Gastroesophageal sphincter (tissue), 4 donors: Measurements from ENCODE around the gene PHRF1. TPM values are rescaled to one million over a fixed set of nuclear protein-coding genes. Genes with fewer than 3 reads are reported as not detected.

Experiments used
- ATAC-seq: fragments of 150-250 bp; one replicate; pipeline ENCODE4 v1.9.1; 2016; ENCODE audit warnings: mild to moderate bottlenecking, moderate library complexity
- H3K27ac ChIP-seq, 4 donors: fragments of 200-600 bp; sonication (generic) in 3 of 4; 1 replicate in 3 of 4; 2 replicates in 1 of 4; pipeline ENCODE4 v1.5.1; 2016 to 2019
- H3K27me3 ChIP-seq: fragments of 200-600 bp; sonication (generic); one replicate; pipeline ENCODE4 v1.5.1; 2019
- H3K36me3 ChIP-seq, 2 donors: fragments of 200-600 bp; sonication (generic); one replicate each; pipeline ENCODE4 v1.5.1; 2019; ENCODE audit warnings: control low read depth in 1 of 2
- H3K4me1 ChIP-seq, 3 donors: fragments of 200-600 bp; sonication (generic); 1 replicate in 2 of 3; 2 replicates in 1 of 3; pipeline ENCODE4 v1.5.1; 2016 to 2019; ENCODE audit warnings: control low read depth in 2 of 3
- H3K4me3 ChIP-seq, 2 donors: fragments of 200-600 bp; sonication (generic); one replicate each; pipeline ENCODE4 v1.5.1; 2019; ENCODE audit warnings: mild to moderate bottlenecking in 1 of 2, moderate library complexity in 1 of 2
- H3K9me3 ChIP-seq, 3 donors: fragments of 200-600 bp; sonication (generic); one replicate each; pipeline ENCODE4 v1.5.1; 2017 to 2019; ENCODE audit warnings: control low read depth in 2 of 3
- CTCF ChIP-seq, 4 experiments: fragments of 200-600 bp in 2 of 4; fragments of 450-650 bp in 2 of 4; sonication (generic) in 1 of 4; IDR thresholded peaks; one replicate each; pipeline ENCODE4 v1.5.1; 2017 to 2019; ENCODE audit warnings: antibody characterized with exemption in 4 of 4, mild to moderate bottlenecking in 2 of 4, moderate library complexity in 2 of 4
- EP300 ChIP-seq: sonication (generic); formaldehyde crosslinking; IDR thresholded peaks from one replicate; pipeline ENCODE4 v1.6.1; 2017; ENCODE audit warnings: antibody characterized with exemption, mild to moderate bottlenecking
- POLR2A ChIP-seq, 2 donors: fragments of 450-650 bp; IDR thresholded peaks; one replicate each; pipeline ENCODE4 v1.6.1; 2017; ENCODE audit warnings: antibody characterized with exemption in 2 of 2, mild to moderate bottlenecking in 2 of 2, moderate library complexity in 1 of 2
- POLR2AphosphoS5 ChIP-seq: sonication (generic); formaldehyde crosslinking; IDR thresholded peaks from one replicate; pipeline ENCODE4 v1.6.1; 2017; ENCODE audit warnings: antibody characterized with exemption
- WGBS, 2 donors: methylation state at CpG; one replicate each; pipeline ENCODE4 v1.1.5; 2018; ENCODE audit warnings: low coverage in 1 of 2; 5-methylcytosine and 5-hydroxymethylcytosine counted together
- total RNA-seq, 4 donors: library from RNA; depleted of rRNA; stranded (reverse); fragments of >200 nt; gene quantifications; one replicate each; pipeline ENCODE4 v1.1.0, GENCODE V29; 2016

Gene PHRF1
- total RNA-seq, 4 donors from 2014 or later: 18.0 to 28.0 (median 25.1) TPM

DNA sequence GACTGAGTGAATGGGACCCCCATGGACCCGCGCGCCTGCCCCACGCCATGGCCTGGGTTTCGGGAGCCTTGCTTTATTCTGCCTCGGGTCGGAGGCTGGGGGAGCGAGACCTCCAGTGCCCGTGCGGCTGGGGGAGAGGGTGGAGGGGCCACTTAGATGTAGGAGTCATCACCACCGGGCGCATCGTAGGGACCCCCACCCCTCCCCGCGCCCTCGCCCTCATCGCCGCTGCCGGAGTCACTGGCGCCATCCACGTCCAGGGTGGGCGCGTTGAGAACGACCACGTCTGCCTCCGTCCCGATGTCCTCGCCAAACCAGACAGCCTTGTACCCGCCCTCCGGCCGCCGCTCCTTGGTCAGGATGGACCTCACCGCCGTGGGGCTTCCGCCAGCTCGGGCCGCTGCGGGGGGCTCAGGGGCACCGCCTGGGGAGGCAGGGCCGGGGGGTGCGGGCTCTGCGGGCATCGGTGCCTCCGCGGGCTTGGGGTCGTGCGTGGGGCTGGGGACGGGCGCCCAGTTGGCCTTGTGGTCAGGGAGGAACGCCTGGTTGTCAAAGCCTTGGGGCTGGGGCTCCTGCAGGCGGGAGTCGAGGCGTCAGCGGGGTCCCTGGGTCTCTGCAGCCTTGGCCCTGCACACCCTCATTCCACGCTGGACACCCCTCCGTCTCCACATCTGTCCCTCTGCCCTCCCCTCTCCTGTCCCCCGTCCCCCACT is 41.1 kb downstream of the PHRF1 start:
- Histone ChIP-seq H3K27me3 (no peaks in the 10 kb centered on the region), H3K9me3 (no peaks in the 10 kb centered on the region), H3K27ac (no peak overlapping the region), H3K4me3 (no peak overlapping the region), H3K36me3 (peaks cover 0 to 57% of the 10 kb centered on the region in 2 donors), H3K4me1 (peaks cover 0 to 43% (median 28%) of the 10 kb centered on the region in 3 donors)
- no peak for ATAC-seq
- WGBS, 2 donors: 88% methylated on average over 19 of the region's 57 CpGs; no CpG with 5 or more reads in 1 of the 2 donors
- TF ChIP-seq EP300 (no peak), POLR2AphosphoS5 (no peak), CTCF (IDR thresholded peaks at IDR 0.05) (no peak), POLR2A (IDR thresholded peaks at IDR 0.05) (no peak)

DNA sequence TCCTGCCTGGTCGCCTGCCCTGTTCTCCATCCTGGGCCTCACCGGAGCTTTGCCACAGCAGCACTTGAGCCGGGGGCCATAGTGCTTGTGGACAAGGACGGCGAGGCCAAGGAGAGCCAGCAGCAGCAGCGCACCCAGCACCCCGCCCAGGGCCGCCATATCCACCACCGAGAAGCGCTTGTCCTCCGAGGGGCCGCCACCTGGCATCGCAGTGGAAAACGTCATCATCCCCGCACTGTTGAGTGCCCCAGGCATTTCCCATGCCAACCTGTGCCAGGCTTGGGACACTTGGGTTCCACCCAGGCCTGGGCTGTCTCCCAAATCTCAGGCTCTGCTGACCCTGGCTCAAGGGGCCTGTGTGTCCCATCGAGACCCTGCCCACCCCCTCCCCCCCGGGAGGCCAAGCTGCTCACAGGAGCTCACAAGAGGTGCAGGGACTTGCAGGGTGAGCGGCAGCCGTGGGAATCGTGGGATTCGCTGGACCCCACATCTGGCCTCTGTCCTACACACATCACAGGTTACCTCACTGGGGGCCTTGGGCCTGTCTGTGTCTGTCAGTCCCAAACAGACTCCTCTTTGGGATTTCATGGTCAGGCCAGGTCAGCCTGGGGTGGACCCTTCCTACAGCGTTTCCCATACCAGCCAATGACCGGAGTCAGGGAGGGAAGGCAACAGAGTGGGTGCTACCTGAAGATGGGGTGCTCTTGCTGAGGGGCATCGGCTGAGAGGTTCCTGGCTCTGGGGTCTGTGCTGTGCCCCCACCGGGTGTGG is 41.8 kb downstream of the PHRF1 start:
- TF ChIP-seq CTCF (IDR thresholded peaks at IDR 0.05): no peak

DNA sequence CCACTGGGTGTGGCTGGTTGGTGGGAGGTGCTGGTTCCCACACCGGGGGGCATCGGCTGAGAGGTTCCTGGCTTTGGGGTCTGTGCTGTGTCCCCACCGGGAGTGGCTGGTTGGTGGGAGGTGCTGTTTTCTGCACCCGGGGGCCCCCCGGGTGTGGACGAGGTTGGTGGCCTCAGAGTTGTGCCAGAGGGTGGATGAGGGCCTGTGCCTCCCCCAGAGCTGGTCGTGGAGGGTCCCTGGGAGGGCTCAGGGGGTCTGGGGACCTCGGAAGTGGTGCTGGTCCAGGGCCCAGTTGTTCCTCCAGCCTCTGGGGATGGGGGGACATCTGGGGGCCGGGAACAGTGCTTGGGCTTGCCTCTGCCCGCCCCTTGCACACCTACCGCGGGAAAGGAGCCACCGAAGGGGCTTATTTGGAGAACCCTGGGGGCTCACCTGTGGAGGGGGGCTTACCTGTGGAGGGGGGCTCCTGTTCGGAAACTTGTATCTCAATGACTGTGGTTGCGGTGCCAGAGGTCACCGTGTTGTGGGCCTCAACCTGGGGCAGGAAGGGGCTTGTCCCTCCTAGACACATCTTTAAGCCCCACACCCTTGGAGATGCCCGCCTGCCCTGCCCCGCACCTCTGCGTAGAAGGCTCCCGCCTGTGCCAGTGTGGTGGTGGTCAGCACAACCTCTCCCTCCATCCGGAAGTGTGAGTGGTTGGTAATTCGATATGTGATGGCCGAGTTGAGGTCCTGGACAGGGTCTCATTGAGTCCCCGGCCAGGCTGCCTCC is 42.8 kb downstream of the PHRF1 start:
- no peak for ATAC-seq
- peaks cover 0 to 26% (median 18%) of the 10 kb centered on the region in 3 donors for H3K4me1 ChIP-seq
- 100% methylated on average over 1 of the region's 24 CpGs; no CpG with 5 or more reads in 1 of the 2 donors for WGBS, 2 donors

More for the DNA sequence above, 41.8 kb downstream of the PHRF1 start:
- H3K4me1 ChIP-seq: peaks cover 0 to 35% (median 24%) of the 10 kb centered on the region in 3 donors
- WGBS, 2 donors: 80% methylated on average over 1 of the region's 25 CpGs; no CpG with 5 or more reads in 1 of the 2 donors
- no peaks in the 10 kb centered on the region for H3K9me3 ChIP-seq
- no peak overlapping the region for H3K4me3 ChIP-seq
- no peaks in the 10 kb centered on the region for H3K27me3 ChIP-seq
- H3K27ac ChIP-seq: no peak overlapping the region
- ATAC-seq: no peak
- peaks cover 0 to 57% of the 10 kb centered on the region in 2 donors for H3K36me3 ChIP-seq

DNA sequence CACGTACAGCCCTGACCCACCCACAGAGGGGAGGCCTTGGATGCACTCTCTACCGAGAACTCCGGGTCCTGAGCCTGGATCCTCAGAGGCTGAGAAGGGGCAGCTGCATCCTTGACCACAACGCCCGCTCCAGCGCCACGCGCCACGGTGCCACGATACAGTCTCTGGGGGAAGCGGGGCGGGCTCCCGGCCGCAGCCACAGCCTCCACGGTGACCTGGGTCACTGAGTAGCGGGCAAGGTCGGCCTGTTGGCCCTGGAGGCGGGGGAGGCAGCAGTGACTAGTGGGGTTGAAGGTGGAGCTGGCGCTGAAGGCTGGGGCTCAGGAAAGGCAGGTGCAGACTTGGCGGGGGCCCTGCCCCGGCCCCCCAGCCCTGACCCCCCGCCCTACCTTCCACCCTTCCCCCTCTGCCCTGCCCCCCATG is 43.4 kb downstream of the PHRF1 start:
- peaks cover 6% of the 10 kb centered on the region for H3K27me3 ChIP-seq
- H3K27ac ChIP-seq: no peak overlapping the region
- peaks cover 0 to 57% of the 10 kb centered on the region in 2 donors for H3K36me3 ChIP-seq
- H3K4me3 ChIP-seq: no peak overlapping the region
- peaks cover 0 to 20% (median 12%) of the 10 kb centered on the region in 3 donors for H3K4me1 ChIP-seq
- no peak for ATAC-seq
- no CpG with 5 or more reads among the region's 22 CpGs for WGBS, 2 donors
- TF ChIP-seq POLR2A (IDR thresholded peaks at IDR 0.05) (no peak), POLR2AphosphoS5 (no peak), EP300 (no peak), CTCF (IDR thresholded peaks at IDR 0.05) (no peak)
- no peaks in the 10 kb centered on the region for H3K9me3 ChIP-seq

More for the DNA sequence above, 42.8 kb downstream of the PHRF1 start:
- Histone ChIP-seq H3K4me3 (no peak overlapping the region), H3K9me3 (no peaks in the 10 kb centered on the region), H3K27ac (no peak overlapping the region), H3K27me3 (peaks cover under 1% of the 10 kb centered on the region), H3K36me3 (peaks cover 0 to 55% of the 10 kb centered on the region in 2 donors)
- TF ChIP-seq EP300 (no peak), POLR2AphosphoS5 (no peak), CTCF (IDR thresholded peaks at IDR 0.05) (no peak), POLR2A (IDR thresholded peaks at IDR 0.05) (no peak)
